Measurements from ENCODE around the gene DOCK10. TPM values are rescaled to one million over a fixed set of nuclear protein-coding genes. Genes with fewer than 3 reads are reported as not detected.

The DOCK10 gene
- total RNA-seq, 1 experiment from 2014 or later = 5.8 TPM

GRCh38 chr2:224833986-224834385, 208.3 kb downstream of the DOCK10 start:
- ChIA-PET CTCF (no interaction called here), POLR2A (no interaction called here)
- intact Hi-C loops (cut with micrococcal nuclease; ENCODE audit: unreplicated experiment) = no loop called here
- no peak overlapping the region for H3K4me3 ChIP-seq (ENCODE audit: low read depth in 2 of 2, low read length in 2 of 2)
- TF ChIP-seq TCF7L2 (IDR thresholded peaks at IDR 0.05; ENCODE audit: low read depth, low read length) (no peak), CTCF (IDR thresholded peaks at IDR 0.05) (no peak), POLR2AphosphoS5 (IDR thresholded peaks at IDR 0.05; ENCODE audit: low read depth, low read length) (no peak), REST (IDR thresholded peaks at IDR 0.05; ENCODE audit: insufficient read depth in 1 of 2, low read depth in 2 of 2, low read length in 1 of 2) (no peak), SIN3A (IDR thresholded peaks at IDR 0.05; ENCODE audit: borderline replicate concordance, insufficient read depth, low read depth, low read length) (no peak)
- H3K27me3 ChIP-seq (ENCODE audit: control insufficient read depth, insufficient read depth, low read length) = no peaks in the 10 kb centered on the region
- ATAC-seq = no peak
- DNase-seq (ENCODE audit: low read depth, low spot score) = no peak
- no peaks in the 10 kb centered on the region for H3K9me3 ChIP-seq (ENCODE audit: control insufficient read depth, insufficient read depth, low read depth, low read length)
- in situ Hi-C loops (cut with HindIII; ENCODE audit: low pct_unique_long_range_greater_than_20kb, low sequenced_read_pairs) = no loop called here
- H3K27ac ChIP-seq (ENCODE audit: low read length) = no peak overlapping the region
- no peaks in the 10 kb centered on the region for H3K4me1 ChIP-seq (ENCODE audit: control insufficient read depth, insufficient read depth, low read length)
- H3K36me3 ChIP-seq (ENCODE audit: control insufficient read depth, insufficient read depth, low read length) = no peaks in the 10 kb centered on the region
- BruUV-seq (replicated peaks) = no TSS peak

- no peaks in the 10 kb centered on the region for H3K36me3 ChIP-seq (ENCODE audit: control insufficient read depth, insufficient read depth, low read length)
Observed at GRCh38 chr2:224832207-224832606, 210.1 kb downstream of the DOCK10 start.

More at GRCh38 chr2:224832207-224832606, 210.1 kb downstream of the DOCK10 start:
- H3K27ac ChIP-seq (ENCODE audit: low read length) = no peak overlapping the region
- H3K4me1 ChIP-seq (ENCODE audit: control insufficient read depth, insufficient read depth, low read length) = no peaks in the 10 kb centered on the region
- ChIA-PET POLR2A (no interaction called here), CTCF (no interaction called here)
- DNase-seq (ENCODE audit: low read depth, low spot score) = no peak
- no peak overlapping the region for H3K4me3 ChIP-seq (ENCODE audit: low read depth in 2 of 2, low read length in 2 of 2)
- in situ Hi-C loops (cut with HindIII; ENCODE audit: low pct_unique_long_range_greater_than_20kb, low sequenced_read_pairs) = no loop called here
- no peak for TF ChIP-seq REST (IDR thresholded peaks at IDR 0.05; ENCODE audit: insufficient read depth in 1 of 2, low read depth in 2 of 2, low read length in 1 of 2)
- no peaks in the 10 kb centered on the region for H3K27me3 ChIP-seq (ENCODE audit: control insufficient read depth, insufficient read depth, low read length)
- no peaks in the 10 kb centered on the region for H3K9me3 ChIP-seq (ENCODE audit: control insufficient read depth, insufficient read depth, low read depth, low read length)
- no TSS peak for BruUV-seq (replicated peaks)
- intact Hi-C loops (cut with micrococcal nuclease; ENCODE audit: unreplicated experiment) = no loop called here
- no peak for ATAC-seq

Data from Panc1 (cell line).